NB4 (cell line): ENCODE data around the gene SMKR1.

ENCODE experiments used
- CTCF ChIP-seq: IDR thresholded peaks from one replicate; pipeline ENCODE4 v1.5.1; 2012; ENCODE audit warnings: low read depth, low read length
- MAX ChIP-seq: IDR thresholded peaks from 2 replicates; pipeline ENCODE4 v1.6.1; 2011; ENCODE audit warnings: low read depth, low read length
- MYC ChIP-seq: IDR thresholded peaks from 2 replicates; pipeline ENCODE4 v1.6.1; 2011; ENCODE audit warnings: low read depth, low read length
- POLR2A ChIP-seq: IDR thresholded peaks from 2 replicates; pipeline ENCODE4 v1.6.1; 2011; ENCODE audit warnings: mild to moderate bottlenecking; ENCODE audit not compliant: insufficient read length; ENCODE audit errors: extremely low read depth

- TF ChIP-seq MAX (no peak), CTCF (no peak), POLR2A (no peak), MYC (no peak)
These were observed 12.4 kb downstream of the SMKR1 start for GRCh38 chr7:129514683-129515082.
